ENCODE measurements around the gene MDK. TPM values are rescaled to one million over a fixed set of nuclear protein-coding genes. Genes with fewer than 3 reads are reported as not detected.

Gene MDK
- total RNA-seq, 1 experiment from 2014 or later: 286 TPM

DNA sequence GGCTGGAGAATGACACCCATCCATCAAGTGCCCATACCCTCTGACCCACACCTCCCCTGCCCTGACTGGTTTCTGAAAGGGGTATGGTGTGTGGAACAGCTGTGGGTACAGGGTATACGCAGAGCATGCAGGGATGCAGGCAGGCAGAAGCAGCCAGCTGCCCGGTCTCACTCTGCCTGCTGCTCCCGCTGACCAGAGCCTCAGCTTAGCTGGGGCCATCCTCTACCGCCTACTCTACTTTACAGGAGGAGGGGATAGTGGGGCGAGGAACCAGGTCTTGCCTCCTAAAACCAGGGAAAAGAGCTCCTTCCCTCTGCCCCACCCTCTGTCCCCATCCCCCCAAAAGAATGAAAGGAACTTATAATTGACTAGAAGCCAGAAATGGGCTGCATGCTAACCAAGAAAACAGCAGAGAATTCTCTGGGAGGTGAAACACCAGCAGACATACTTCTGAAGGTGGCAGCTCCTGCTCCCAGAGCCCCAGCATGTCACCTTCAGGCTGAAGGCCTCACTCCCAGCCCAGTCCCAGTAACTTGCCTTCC lies 23.1 kb downstream of the MDK start:
- BruUV-seq (replicated peaks): no TSS peak
- Histone ChIP-seq H2AFZ (ENCODE audit: low read depth, low read length, poor library complexity, severe bottlenecking) (no peak overlapping the region), H3K9ac (ENCODE audit: low read length) (no peak overlapping the region), H3K9me3 (ENCODE audit: control insufficient read depth in 1 of 2, insufficient read depth in 1 of 2, low read depth in 1 of 2, low read length in 2 of 2) (no peaks in the 10 kb centered on the region), H3K4me1 (ENCODE audit: control insufficient read depth in 1 of 2, insufficient read depth in 2 of 2, low read length in 2 of 2) (no peaks in the 10 kb centered on the region), H3K27me3 (ENCODE audit: insufficient read depth, low read length) (no peaks in the 10 kb centered on the region), H3K9me2 (ENCODE audit: insufficient read depth) (no peaks in the 10 kb centered on the region), H3K27ac (ENCODE audit: low read depth, low read length) (no peak overlapping the region), H3K4me2 (ENCODE audit: low read length) (no peak overlapping the region), H4K20me1 (ENCODE audit: insufficient read depth) (no peaks in the 10 kb centered on the region), H3K36me3 (ENCODE audit: control insufficient read depth in 1 of 2, insufficient read depth in 2 of 2, low read length in 2 of 2) (no peaks in the 10 kb centered on the region; a peak in 1 of 4 replicates), H3K79me2 (ENCODE audit: insufficient read depth, low read length) (no peaks in the 10 kb centered on the region), H3K4me3 (replicated peaks in 1 of 2; ENCODE audit: low read depth in 1 of 2, low read length in 2 of 2) (no peak overlapping the region)
- ChIA-PET RAD21 (ENCODE audit: low non-redundant PET in 1 of 2, low total read pairs in 2 of 2, uncharacterized antibody in 2 of 2, unreplicated experiment in 2 of 2) (no interaction called here), POLR2A (no interaction called here), CTCF (no interaction called here)
- no peak for TF ChIP-seq YY1 (IDR thresholded peaks at IDR 0.05; ENCODE audit: extremely low read depth, insufficient replicate concordance, low read depth, low read length)
- TF ChIP-seq, protein P1, sequence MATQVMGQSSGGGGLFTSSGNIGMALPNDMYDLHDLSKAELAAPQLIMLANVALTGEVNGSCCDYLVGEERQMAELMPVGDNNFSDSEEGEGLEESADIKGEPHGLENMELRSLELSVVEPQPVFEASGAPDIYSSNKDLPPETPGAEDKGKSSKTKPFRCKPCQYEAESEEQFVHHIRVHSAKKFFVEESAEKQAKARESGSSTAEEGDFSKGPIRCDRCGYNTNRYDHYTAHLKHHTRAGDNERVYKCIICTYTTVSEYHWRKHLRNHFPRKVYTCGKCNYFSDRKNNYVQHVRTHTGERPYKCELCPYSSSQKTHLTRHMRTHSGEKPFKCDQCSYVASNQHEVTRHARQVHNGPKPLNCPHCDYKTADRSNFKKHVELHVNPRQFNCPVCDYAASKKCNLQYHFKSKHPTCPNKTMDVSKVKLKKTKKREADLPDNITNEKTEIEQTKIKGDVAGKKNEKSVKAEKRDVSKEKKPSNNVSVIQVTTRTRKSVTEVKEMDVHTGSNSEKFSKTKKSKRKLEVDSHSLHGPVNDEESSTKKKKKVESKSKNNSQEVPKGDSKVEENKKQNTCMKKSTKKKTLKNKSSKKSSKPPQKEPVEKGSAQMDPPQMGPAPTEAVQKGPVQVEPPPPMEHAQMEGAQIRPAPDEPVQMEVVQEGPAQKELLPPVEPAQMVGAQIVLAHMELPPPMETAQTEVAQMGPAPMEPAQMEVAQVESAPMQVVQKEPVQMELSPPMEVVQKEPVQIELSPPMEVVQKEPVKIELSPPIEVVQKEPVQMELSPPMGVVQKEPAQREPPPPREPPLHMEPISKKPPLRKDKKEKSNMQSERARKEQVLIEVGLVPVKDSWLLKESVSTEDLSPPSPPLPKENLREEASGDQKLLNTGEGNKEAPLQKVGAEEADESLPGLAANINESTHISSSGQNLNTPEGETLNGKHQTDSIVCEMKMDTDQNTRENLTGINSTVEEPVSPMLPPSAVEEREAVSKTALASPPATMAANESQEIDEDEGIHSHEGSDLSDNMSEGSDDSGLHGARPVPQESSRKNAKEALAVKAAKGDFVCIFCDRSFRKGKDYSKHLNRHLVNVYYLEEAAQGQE (IDR thresholded peaks at IDR 0.05; ENCODE audit: low read depth): no peak
- no peak for TF ChIP-seq JUND (IDR thresholded peaks at IDR 0.05)
- intact Hi-C loops (cut with micrococcal nuclease): no loop called here
- no peak for DNase-seq (ENCODE audit: low read depth, low spot score)
- no peak for ATAC-seq

DNA sequence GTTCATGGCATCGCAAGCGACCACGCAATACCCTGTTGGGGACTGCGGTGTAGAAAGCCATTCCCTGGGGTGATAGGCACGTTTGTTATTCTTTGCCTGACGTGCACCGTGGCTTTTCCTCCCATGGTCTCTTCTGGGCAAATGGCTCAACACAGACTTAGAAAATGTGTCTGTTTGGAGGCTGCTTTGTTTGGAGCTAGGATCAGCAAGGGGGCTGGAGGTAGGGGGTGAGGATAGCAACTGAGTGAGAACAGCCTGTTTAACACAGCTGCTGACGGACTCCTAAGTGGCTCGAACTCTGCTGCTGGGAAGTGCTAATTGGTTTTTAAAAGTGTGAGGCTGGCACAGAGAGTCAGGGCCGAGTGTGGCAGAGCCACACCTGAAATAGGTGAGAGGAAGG lies 26.2 kb downstream of the MDK start:
- H4K20me1 ChIP-seq (ENCODE audit: insufficient read depth): no peaks in the 10 kb centered on the region
- no peaks in the 10 kb centered on the region for H3K4me1 ChIP-seq (ENCODE audit: control insufficient read depth in 1 of 2, insufficient read depth in 2 of 2, low read length in 2 of 2)
- BruUV-seq (replicated peaks): no TSS peak
- H3K9me2 ChIP-seq (ENCODE audit: insufficient read depth): no peaks in the 10 kb centered on the region
- H3K27me3 ChIP-seq (ENCODE audit: insufficient read depth, low read length): no peaks in the 10 kb centered on the region
- H3K9me3 ChIP-seq (ENCODE audit: control insufficient read depth in 1 of 2, insufficient read depth in 1 of 2, low read depth in 1 of 2, low read length in 2 of 2): no peaks in the 10 kb centered on the region
- H3K4me2 ChIP-seq (ENCODE audit: low read length): no peak overlapping the region
- H2AFZ ChIP-seq (ENCODE audit: low read depth, low read length, poor library complexity, severe bottlenecking): no peak overlapping the region
- H3K4me3 ChIP-seq (replicated peaks in 1 of 2; ENCODE audit: low read depth in 1 of 2, low read length in 2 of 2): no peak overlapping the region
- H3K27ac ChIP-seq (ENCODE audit: low read depth, low read length): no peak overlapping the region
- POLR2A ChIA-PET: no interaction called here
- no peaks in the 10 kb centered on the region; a peak in 1 of 4 replicates for H3K36me3 ChIP-seq (ENCODE audit: control insufficient read depth in 1 of 2, insufficient read depth in 2 of 2, low read length in 2 of 2)
- DNase-seq (ENCODE audit: low read depth, low spot score): no peak
- no peaks in the 10 kb centered on the region for H3K79me2 ChIP-seq (ENCODE audit: insufficient read depth, low read length)
- CTCF ChIA-PET: no interaction called here
- intact Hi-C loops (cut with micrococcal nuclease): no loop called here
- RAD21 ChIA-PET (ENCODE audit: low non-redundant PET in 1 of 2, low total read pairs in 2 of 2, uncharacterized antibody in 2 of 2, unreplicated experiment in 2 of 2): no interaction called here
- H3K9ac ChIP-seq (ENCODE audit: low read length): no peak overlapping the region
- ATAC-seq: no peak
- TF ChIP-seq ELF1 (IDR thresholded peaks at IDR 0.05; ENCODE audit: borderline replicate concordance, low read depth) (no peak), CEBPB (IDR thresholded peaks at IDR 0.05; ENCODE audit: low read depth) (no peak), EZH2phosphoT487 (IDR thresholded peaks at IDR 0.05; ENCODE audit: borderline replicate concordance) (no peak), EGR1 (IDR thresholded peaks at IDR 0.05; ENCODE audit: low read depth) (no peak), POLR2AphosphoS5 (IDR thresholded peaks at IDR 0.05; ENCODE audit: low read depth, low read length) (no peak), JUND (IDR thresholded peaks at IDR 0.05) (no peak), RAD21 (IDR thresholded peaks at IDR 0.05; ENCODE audit: low read depth) (no peak), ZFX (IDR thresholded peaks at IDR 0.05) (no peak), ZNF274 (IDR thresholded peaks at IDR 0.05; ENCODE audit: low read depth, low read length) (no peak), YY1 (IDR thresholded peaks at IDR 0.05; ENCODE audit: extremely low read depth, insufficient replicate concordance, low read depth, low read length) (no peak), SP1 (IDR thresholded peaks at IDR 0.05; ENCODE audit: low read depth) (no peak), EZH2 (IDR thresholded peaks at IDR 0.05) (no peak)
- TF ChIP-seq, protein P2, sequence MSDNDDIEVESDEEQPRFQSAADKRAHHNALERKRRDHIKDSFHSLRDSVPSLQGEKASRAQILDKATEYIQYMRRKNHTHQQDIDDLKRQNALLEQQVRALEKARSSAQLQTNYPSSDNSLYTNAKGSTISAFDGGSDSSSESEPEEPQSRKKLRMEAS (IDR thresholded peaks at IDR 0.05): no peak
- TF ChIP-seq, protein P3, sequence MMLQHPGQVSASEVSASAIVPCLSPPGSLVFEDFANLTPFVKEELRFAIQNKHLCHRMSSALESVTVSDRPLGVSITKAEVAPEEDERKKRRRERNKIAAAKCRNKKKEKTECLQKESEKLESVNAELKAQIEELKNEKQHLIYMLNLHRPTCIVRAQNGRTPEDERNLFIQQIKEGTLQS (IDR thresholded peaks at IDR 0.05): no peak
- TF ChIP-seq, protein P4, sequence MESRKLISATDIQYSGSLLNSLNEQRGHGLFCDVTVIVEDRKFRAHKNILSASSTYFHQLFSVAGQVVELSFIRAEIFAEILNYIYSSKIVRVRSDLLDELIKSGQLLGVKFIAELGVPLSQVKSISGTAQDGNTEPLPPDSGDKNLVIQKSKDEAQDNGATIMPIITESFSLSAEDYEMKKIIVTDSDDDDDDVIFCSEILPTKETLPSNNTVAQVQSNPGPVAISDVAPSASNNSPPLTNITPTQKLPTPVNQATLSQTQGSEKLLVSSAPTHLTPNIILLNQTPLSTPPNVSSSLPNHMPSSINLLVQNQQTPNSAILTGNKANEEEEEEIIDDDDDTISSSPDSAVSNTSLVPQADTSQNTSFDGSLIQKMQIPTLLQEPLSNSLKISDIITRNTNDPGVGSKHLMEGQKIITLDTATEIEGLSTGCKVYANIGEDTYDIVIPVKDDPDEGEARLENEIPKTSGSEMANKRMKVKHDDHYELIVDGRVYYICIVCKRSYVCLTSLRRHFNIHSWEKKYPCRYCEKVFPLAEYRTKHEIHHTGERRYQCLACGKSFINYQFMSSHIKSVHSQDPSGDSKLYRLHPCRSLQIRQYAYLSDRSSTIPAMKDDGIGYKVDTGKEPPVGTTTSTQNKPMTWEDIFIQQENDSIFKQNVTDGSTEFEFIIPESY (IDR thresholded peaks at IDR 0.05; ENCODE audit: extremely low read depth, insufficient replicate concordance, low read length): no peak
